Psoas muscle (tissue), 8 donors: ENCODE data around the gene HSP90AB1. TPM values are rescaled to one million over a fixed set of nuclear protein-coding genes. Genes with fewer than 3 reads are reported as not detected.

ENCODE experiments used
- ATAC-seq, 4 donors: fragments of 200-7000 bp; cut with Tn5 transposase; one replicate each; pipeline ENCODE4 v1.9.1; 2020; ENCODE audit warnings: moderate library complexity in 3 of 4, mild to moderate bottlenecking in 2 of 4
- DNase-seq, 2 donors: peaks; one replicate each; pipeline ENCODE4 v3.0.0-alpha.2; 2020
- H3K27ac ChIP-seq: fragments of 200-600 bp; one replicate; pipeline ENCODE4 v1.8.0; 2022
- H3K27me3 ChIP-seq, 3 donors: fragments of 200-600 bp in 1 of 3; one replicate each; pipeline versions ENCODE4 v1.6.1 to v1.8.0; 2013 to 2022; ENCODE audit warnings: low read length in 2 of 3, mild to moderate bottlenecking in 2 of 3, moderate library complexity in 1 of 3; ENCODE audit not compliant: insufficient read depth in 3 of 3
- H3K36me3 ChIP-seq, 2 donors: fragments of 200-600 bp in 1 of 2; one replicate each; pipeline versions ENCODE4 v1.6.1 to v1.8.0; 2013 to 2022; ENCODE audit warnings: low read depth in 1 of 2, mild to moderate bottlenecking in 1 of 2, moderate library complexity in 1 of 2; ENCODE audit not compliant: insufficient read depth in 1 of 2
- H3K4me1 ChIP-seq: fragments of 200-600 bp; one replicate; pipeline ENCODE4 v1.8.0; 2022
- H3K4me3 ChIP-seq: fragments of 200-600 bp; one replicate; pipeline ENCODE4 v1.8.0; 2022; ENCODE audit warnings: mild to moderate bottlenecking
- H3K9me3 ChIP-seq: fragments of 200-600 bp; one replicate; pipeline ENCODE4 v1.8.0; 2022
- CTCF ChIP-seq: fragments of 200-600 bp; IDR thresholded peaks from one replicate; pipeline ENCODE4 v1.8.0; 2022; ENCODE audit warnings: antibody characterized with exemption
- WGBS, 3 donors: extraction: QIAGEN DNeasy Blood & Tissue Kit; methylation state at CpG; one replicate each; pipeline versions ENCODE4 v1.1.6 to v1.1.7; 2013; 5-methylcytosine and 5-hydroxymethylcytosine counted together
- intact Hi-C, 2 donors: fragments of 100-400 bp; cut with DNase I; formaldehyde crosslinking; loops; one replicate each; pipeline versions ENCODE4 v1.11.0 to v1.14.2; 2022
- polyA plus RNA-seq, 3 donors: library from polyadenylated mRNA; stranded (reverse); fragments of 200-250 nt; gene quantifications; one replicate each; pipeline ENCODE4 v1.2.3, GENCODE V29; 2013
- total RNA-seq, 4 donors: library from RNA; stranded (reverse); fragmentation: NEBNext Ultra II Directional in 2 of 4; extraction: Animal tissue kit (Norgen Biotek cat#: 25700) in 2 of 4; gene quantifications; one replicate each; pipeline versions ENCODE4 v1.2.1 to v1.2.4, GENCODE V29; 2021 to 2023
- donor health status: healthy with polysubstance abuse.
- donor health status: DM: no; HTN: no; CAD: no; lungs with moderate emphysema.
- donor health status: Bipolar disorder and iron deficiency.
- donor health status: healthy.
- donor health status: DM: yes; HTN: yes; CAD: no.
- donor health status: DM: no; HTN: no; CAD: no.
- donor health status: DM: no; HTN: no; CAD: no.
- donor health status: DM: yes; HTN: yes; CAD: no.

The HSP90AB1 gene
- total and polyA plus RNA-seq, 7 donors = 743 to 1,595 (median 1,150) TPM

- Histone ChIP-seq H3K27ac (peak overlapping the region; percentile 87), H3K9me3 (no peaks in the 10 kb centered on the region), H3K27me3 (no peaks in the 10 kb centered on the region), H3K4me3 (peak overlapping the region; percentile 84), H3K36me3 (no peaks in the 10 kb centered on the region), H3K4me1 (peaks cover 60% of the 10 kb centered on the region)
- intact Hi-C loops = no loop called here
- DNase-seq = no peak
- WGBS, 3 donors = 6 to 8% (median 6%) methylated on average over 16 to 18 of the region's 18 CpGs
- no peak for ATAC-seq
- TF ChIP-seq CTCF = no peak
Observed at GRCh38 chr6:44224029-44224964, 22.6 kb upstream of the HSP90AB1 start.

- Histone ChIP-seq H3K27ac (peak overlapping the region; percentile 87), H3K4me1 (peaks cover 66% of the 10 kb centered on the region), H3K9me3 (no peaks in the 10 kb centered on the region), H3K27me3 (no peaks in the 10 kb centered on the region), H3K4me3 (peak overlapping the region; percentile 84), H3K36me3 (peaks cover 0 to 5% of the 10 kb centered on the region in 2 donors)
- TF ChIP-seq CTCF = no peak
- 60 to 77% (median 70%) methylated on average over 4 of the region's 4 CpGs for WGBS, 3 donors
- DNase-seq (no peak), ATAC-seq (no peak)
- intact Hi-C loops = loop anchor here in 1 of 2 donors (5.0 kb wide), 1 partner anchor 123 kb away; no protein-coding TSS in a partner anchor
Observed at GRCh38 chr6:44224965-44225305, 22.0 kb upstream of the HSP90AB1 start.

GRCh38 chr6:44225579-44226325 is 21.1 kb upstream of the HSP90AB1 start:
- DNase-seq = no peak
- intact Hi-C loops = loop anchor here in 1 of 2 donors (5.0 kb wide), 1 partner anchor 123 kb away; no protein-coding TSS in a partner anchor

More at GRCh38 chr6:44225579-44226325, 21.1 kb upstream of the HSP90AB1 start:
- Histone ChIP-seq H3K27me3 (no peaks in the 10 kb centered on the region), H3K4me1 (peaks cover 70% of the 10 kb centered on the region), H3K9me3 (no peaks in the 10 kb centered on the region), H3K36me3 (peaks cover 0 to 13% of the 10 kb centered on the region in 2 donors), H3K4me3 (peak overlapping the region; percentile 71), H3K27ac (peak overlapping the region; percentile 87)
- ATAC-seq = no peak
- no peak for TF ChIP-seq CTCF
- WGBS, 3 donors = 71 to 82% (median 74%) methylated on average over 8 of the region's 8 CpGs
